Stimulated activated CD8-positive, alpha-beta memory T cell treated with anti-CD3 and anti-CD28 coated beads, Interleukin-2, amount 100 ng/mL, for 48 hours (primary cell): ENCODE data around the gene RRAGA.
"Not testable (repeated sequence)": the region's sequence is repeated elsewhere in the genome, so short reads cannot be mapped to it uniquely, and the experiment has no call there.

Source experiments
- DNase-seq, 2 donors: peaks; one replicate each; pipeline ENCODE4 v3.0.0-alpha.2; 2020; ENCODE audit warnings: low read depth in 2 of 2

RRAGA gene, protein sequence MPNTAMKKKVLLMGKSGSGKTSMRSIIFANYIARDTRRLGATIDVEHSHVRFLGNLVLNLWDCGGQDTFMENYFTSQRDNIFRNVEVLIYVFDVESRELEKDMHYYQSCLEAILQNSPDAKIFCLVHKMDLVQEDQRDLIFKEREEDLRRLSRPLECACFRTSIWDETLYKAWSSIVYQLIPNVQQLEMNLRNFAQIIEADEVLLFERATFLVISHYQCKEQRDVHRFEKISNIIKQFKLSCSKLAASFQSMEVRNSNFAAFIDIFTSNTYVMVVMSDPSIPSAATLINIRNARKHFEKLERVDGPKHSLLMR

DNA sequence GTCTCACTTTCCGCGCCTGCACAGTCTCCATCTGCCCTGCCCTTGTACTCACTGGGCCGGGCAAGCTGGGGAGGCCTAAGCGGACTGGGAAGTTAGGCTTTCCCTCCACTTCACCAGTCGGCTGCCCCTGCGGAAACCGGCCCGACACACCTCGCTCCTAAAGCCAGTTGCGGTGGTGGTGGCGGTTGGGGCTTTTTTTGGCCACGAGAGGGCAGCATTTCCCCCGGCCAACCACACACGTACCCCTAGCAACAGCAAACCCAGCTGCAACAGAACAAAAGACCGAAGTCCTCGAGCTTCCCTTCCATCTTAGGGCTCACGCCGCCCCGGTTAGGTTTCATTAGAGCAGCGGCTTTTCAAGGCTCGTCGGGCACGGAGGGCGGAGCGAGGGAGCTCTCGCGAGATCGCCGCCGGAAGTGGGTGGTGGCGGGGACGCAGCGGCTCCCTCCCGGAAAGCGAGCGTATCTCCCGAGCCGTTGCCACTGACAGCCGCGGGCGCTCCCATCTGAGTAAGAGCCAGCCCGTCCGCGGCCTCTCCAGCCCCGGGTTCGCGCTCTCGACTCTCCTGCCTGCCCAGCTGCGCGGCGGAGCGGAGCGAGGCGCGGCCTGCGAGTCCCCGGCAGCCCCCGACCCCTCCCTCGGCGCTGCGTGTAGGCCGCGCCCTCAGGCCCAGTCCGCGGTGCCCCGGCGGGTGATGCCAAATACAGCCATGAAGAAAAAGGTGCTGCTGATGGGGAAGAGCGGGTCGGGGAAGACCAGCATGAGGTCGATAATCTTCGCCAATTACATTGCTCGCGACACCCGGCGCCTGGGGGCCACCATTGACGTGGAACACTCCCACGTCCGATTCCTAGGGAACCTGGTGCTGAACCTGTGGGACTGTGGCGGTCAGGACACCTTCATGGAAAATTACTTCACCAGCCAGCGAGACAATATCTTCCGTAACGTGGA is at the start of gene RRAGA:
Gene RRAGA (plus strand): TSS at position 462 of the 951 bp plus-strand sequence. CDS start 233 bp downstream, at position 695.
- DNase-seq: peak; percentile 87 to 89

DNA sequence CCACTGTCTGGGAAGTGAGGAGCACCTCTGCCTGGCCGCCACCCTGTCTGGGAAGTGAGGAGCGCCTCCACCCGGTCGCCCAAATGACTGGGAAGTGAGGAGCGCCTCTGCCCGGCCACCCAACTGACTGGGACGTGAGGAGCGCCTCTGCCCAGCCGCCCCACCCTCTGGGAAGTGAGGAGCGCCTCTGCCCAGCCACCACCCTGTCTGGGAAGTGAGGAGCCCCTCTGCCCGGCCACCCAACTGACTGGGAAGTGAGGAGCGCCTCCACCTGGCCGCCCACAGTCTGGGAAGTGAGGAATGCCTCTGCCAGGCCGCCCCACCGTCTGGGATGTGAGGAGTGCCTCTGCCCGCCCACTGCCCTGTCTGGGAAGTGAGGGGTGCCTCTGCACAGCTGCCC is 49.1 kb upstream of the RRAGA start:
- no peak for DNase-seq

DNA sequence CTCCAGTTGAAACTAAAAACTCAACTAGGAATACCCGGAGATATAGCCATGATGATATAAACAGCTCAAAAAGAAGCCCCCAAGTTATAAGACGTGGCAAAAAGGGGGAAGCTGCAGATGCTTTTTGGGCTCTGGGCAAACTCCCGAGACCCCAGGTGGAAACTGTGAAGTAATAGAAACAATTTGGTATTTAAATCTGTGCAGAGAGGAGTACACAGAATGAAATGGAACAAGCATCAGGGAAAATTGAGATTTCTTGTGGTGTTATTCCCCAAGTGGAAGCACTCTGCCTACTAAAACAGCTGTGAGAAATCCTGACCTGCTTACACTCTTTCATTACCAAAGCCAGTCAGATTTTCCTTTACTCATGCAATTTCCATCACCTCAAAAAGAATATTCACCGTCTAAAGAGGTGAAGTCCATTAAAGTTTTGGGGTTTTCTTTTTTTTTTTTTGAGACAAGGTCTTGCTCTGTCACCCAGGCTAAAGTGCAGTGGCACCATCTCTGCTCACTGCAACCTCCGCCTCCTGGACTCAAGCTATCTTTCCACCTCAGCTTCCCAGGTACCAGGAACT is 39.7 kb upstream of the RRAGA start:
- no peak for DNase-seq

DNA sequence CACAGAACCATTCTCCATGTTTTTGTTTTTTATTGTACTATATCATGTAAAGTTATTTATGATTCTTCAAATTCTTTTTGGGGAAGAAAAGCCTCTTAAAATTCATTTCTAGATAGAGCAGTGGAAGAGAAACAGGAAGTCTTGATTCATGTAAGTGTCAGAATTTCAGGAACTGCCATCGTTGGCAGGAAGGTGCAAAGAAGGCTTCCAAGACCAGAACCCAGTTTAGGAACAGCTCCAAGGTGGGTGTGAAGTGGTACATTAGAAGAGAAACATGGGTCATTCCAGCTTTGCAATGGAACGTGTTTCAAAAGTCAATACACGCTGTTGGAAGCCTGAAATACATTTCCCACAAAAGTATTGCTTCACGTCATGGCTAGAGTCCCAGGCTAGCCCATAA is 31.0 kb upstream of the RRAGA start:
- DNase-seq: no peak

DNA sequence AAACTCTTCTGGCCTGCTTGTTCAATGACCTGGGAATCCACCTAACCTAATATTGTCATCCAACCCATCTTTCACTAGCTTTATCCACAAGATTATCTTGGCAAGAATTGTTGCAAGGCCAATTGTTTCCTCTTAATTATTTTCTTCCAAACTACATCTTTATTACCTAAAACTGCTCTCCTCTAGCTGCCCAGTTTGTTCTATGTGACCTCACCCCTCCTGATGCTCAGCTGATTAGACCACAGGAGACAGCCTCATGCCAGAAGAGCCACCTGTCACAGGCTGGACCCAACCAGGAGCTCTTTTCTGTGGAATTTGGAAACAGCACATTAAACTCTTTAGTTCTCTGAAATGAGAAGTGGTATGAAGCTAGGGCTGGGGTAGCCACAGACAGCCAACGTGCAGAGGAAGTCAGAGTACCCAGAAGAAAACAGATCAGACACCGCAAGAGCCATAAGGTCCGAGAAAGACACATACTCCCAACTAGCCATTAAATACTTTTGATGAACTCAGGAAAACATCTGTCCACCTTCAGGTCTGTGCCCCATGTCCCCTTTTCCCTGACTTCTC is 28.3 kb upstream of the RRAGA start:
- DNase-seq: no peak

DNA sequence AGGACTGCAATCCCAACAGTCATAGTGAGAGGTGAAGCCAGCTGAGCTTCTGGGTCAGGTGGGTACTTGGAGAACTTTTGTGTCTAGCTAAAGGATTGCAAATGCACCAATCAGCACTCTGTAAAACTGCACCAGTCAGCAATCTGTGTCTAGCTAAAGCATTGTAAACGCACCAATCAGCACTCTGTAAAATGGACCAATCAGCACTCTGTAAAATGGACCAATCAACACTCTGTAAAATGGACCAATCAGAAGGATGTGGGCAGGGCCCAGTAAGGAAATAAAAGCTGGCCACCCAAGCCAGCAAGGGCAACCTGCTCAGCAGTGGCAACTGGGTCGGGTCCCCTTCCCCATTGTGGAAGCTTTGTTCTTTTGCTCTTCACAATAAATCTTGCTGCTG is 27.6 kb upstream of the RRAGA start:
- DNase-seq: not testable (repeated sequence)

DNA sequence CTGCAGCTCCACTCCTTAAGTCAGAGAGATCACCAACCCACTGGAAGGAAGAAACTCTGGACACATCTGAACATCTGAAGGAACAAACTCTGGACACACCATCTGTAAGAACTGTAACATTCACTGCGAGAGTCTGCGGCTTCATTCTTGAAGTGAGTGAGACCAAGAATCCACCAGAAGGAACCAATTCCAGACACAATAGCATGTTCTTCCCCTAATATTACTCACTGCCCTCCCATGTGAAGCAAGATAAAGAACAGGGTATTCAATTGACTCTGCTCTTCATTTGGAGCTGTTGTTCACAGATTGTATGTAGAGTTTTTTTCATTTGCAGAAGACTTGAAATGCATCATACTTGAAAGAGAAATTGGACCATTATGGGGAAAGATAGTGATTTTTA is 27.0 kb upstream of the RRAGA start:
- no peak for DNase-seq

DNA sequence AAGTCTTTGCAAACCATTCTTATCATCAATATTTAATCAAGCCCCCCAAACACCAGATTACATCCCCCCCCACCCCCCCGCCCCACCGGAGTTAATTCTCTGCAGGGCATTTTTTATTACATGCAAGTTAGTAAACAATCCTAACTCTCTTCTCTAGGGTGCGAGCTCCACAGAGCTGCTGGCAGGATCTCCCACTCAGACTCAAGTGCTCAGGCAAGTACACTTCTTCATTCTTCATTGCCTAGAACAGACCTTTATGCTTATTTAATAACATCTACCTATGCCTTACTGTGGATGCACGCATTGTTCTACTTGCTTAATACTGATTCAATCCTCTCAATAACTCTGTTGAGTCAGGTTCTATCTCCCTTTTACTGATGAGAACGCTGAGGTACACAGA is 26.1 kb upstream of the RRAGA start:
- DNase-seq: no peak

DNA sequence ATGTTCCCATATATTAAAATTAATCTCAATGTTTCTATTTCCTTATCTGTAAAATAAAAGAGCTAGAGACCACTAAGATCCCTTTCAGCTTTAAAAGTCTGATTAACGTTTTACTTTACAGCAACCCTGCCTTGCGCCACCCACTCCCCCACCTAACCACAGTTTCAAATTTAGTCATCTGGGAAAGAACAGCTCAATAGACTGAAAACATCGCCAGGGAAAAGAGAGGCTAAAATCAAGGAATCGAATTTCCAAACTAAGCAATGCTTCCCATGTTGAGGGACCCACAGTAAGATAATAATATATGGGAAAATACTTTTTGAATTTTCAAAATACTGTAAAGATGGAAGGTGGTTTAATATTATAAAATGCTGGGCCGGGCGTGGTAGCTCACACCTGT is 22.9 kb upstream of the RRAGA start:
- no peak for DNase-seq

DNA sequence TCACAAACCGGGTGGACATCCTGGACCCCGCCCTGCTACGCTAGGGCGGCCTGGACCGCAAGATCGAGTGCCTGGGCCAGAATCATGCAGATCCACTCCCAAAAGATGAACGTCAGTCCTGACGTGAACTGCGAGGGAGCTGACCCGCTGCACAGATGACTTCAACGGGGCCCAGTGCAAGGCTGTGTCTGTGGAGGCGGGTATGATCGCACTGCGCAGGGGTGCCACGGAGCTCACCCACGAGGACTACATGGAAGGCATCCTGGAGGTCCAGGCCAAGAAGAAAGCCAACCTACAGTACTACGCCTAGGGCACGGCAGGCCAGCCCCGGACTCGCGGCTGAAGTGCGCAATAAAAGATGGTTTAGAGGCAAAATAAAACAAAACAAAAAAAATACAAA is 21.4 kb upstream of the RRAGA start:
- no peak for DNase-seq

DNA sequence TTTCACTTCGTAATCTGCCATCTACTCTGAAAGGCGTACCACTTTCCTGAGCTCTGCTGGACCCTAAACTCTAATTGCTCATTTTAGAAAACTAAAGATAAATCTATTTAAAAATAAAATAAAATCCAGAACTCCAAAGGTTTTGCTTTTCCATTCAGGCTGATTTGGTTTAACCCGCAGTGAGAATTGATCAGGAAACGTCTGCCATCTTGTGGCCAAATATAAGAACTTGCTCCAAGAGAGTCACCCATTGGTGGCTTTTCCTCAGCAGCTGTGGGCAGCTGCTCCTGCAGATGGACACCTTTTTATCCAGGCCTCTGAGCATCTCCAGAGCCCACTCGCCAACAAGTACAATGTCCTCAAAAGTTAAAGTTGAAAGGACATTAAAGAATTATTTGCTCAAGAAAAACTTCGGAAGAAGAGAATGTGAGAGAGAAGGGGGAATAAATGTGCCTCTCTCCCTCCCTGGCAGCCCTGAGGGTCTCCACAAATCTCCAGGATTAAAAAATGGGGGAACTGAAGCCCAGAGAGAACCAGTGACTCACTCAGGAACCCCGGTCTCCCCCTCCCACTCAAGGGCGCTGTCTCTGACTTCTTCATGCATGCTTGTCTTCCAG is 20.3 kb upstream of the RRAGA start:
- DNase-seq: no peak

DNA sequence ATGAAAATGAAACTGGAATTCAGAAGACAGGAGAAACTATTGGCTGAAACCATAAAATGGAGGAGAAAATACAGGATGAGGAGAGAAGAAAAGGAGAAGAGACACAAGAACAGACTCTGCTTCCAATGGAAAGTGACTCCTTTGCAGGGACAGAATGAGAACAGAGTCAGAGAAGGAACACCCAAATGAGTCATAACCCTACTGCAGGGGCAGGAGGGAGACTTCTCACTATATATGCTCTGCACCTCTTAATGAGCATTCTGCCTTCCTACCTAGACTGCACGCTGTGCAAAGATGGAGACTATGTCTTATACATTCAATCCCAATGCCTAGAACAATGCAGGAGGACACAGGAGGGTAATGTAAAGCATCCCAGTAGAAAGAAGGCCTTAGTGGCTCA is 18.3 kb upstream of the RRAGA start:
- DNase-seq: no peak

DNA sequence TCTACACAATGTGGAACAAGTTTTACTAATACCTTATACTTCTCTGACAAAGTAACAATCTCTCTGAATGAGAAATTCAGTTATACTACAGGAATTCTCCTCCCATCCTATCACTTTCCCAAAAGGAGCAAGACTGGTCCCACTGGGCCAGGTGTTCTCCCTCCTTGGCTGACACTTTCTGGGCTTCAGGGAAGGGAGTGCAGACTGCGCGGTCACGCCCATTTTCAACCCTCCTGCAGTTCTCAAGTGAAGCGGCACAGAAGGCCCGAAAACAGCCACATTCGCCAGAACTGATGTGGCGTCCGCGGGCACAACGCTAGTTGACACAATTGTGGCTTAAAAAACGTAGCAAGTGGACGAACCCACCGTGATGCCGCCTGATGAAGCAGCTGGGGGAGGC is 16.8 kb upstream of the RRAGA start:
- DNase-seq: no peak

DNA sequence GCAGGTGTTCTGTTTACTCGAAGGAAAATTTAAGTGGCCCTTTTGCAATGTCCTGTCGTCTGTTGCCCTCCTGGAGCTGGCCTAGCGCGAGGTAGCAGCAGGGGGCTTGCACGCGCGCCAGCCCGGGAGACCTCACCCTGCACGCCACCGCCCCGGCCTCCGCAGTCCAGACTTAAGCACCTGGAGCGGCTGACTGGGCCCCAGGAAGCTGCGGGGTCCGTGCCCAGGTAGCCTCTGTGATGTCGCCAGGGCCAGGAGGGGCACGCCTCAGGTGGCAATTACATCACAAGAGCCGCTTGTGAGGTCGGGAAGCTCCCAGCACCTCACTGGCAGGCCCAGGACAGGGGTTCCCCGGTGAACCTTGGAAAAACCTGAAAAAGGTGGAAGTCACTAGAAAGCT is 16.2 kb upstream of the RRAGA start, which contains the start of gene SAXO1:
Gene SAXO1 (minus strand): TSS at position 195 of the 400 bp plus-strand sequence. CDS start 301 bp downstream, outside the sequence.
- DNase-seq: no peak

DNA sequence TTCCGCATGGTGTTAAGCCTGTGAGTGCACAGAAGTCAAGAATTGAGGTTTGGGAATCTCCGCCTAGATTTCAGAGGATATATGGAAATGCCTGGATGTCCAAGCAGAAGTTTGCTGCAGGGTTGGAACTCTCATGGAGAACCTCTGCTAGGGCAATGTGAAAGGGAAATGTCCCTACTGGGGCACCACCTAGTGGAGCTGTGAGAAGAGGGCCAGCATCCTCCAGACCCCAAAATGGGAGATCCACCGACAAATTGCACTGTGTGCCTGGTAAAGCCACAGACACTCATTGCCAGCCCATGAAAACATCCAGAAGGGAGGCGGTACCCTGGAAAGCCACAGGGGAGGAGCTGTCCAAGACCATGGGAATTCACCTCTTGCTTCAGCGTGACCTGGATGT is 12.6 kb upstream of the RRAGA start:
- no peak for DNase-seq

DNA sequence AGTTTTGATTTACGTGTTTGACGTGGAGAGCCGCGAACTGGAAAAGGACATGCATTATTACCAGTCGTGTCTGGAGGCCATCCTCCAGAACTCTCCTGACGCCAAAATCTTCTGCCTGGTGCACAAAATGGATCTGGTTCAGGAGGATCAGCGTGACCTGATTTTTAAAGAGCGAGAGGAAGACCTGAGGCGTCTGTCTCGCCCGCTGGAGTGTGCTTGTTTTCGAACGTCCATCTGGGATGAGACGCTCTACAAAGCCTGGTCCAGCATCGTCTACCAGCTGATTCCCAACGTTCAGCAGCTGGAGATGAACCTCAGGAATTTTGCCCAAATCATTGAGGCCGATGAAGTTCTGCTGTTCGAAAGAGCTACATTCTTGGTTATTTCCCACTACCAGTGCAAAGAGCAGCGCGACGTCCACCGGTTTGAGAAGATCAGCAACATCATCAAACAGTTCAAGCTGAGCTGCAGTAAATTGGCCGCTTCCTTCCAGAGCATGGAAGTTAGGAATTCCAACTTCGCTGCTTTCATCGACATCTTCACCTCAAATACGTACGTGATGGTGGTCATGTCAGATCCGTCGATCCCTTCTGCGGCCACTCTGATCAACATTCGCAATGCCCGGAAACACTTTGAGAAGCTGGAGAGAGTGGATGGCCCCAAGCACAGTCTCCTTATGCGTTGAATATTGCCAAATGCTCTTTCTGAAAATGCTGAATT is 850 bp downstream of the RRAGA start:
- DNase-seq: no peak

DNA sequence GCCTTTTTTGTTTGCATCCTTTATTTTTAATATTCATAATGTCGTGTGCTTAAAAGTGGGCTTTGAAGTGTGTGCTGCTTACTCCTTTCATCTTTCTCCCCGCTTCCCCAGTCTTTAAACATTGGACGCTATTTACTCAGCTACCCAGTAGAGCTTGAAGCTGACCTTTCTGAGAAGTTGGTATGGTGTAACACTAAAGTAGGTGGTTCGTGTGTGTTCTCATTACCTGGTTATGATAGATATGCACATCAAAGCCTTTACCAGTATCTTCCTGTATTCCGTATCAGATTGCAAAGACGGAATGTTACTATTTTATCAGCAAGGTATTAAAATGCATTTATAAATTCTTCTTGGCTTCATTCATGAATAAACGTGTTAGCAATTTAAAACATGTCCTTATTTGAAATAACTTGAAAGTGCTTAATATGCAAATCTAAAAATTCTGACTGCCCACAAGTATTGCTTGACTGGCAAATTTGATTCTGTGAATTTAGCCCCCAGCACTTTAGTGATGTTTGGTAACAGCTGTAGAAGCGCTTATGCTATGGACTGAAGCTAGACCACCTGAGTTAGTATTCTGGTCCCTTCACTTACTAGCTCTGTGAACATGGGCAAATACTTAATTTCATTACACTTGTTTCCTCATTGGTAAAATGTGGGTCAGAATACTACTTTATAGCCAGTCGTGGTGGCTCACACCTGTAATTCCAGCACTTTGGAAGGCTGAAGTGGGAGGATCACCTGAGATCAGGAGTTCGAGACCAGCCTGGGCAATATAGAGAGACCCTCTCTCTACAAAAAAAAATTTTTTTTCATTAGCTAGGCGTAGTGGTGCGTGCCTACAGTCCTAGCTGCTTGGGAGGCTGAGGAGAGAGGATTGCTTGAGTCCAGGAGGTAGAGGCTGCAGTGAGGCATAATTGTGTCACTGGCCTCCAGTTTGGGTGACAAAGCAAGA is 1.7 kb downstream of the RRAGA start:
- DNase-seq: no peak

DNA sequence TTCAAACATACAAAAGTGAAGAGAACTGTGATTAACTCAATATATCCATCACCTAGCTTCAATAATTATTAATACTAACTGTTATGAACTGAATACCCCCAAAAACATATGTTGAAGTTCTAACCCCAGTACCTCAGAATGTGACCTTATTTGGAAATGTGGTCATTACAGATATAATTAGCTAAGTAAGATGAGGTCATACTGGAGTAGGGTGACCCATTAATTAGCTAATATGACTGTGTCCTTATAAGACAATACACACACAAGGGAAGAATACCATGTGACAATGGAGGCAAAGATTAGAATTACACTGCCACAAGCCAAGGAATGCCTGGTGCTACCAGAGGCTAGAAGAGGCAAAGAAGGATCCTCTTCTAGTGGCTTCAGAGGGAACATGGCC is 7.8 kb downstream of the RRAGA start:
- DNase-seq: no peak

DNA sequence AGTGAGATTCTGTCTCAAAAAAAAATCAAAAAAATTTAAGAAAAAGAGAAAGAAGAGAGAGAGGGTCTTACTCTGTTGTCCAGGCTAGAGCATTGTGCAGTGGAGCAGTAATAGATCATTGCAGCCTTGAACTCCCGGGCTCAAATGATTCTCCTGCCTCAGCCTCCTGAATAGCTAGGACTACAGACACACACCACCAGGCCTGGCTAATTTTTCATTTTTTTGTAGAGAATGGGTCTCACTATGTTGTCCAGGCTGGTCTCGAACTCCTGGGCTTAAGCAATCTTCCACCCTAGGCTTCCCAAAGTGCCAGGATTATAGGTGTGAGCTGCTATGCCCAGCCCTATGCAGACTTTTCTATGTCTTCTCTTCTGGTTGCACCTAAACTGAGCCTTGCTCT is 25.0 kb downstream of the RRAGA start:
- no peak for DNase-seq

DNA sequence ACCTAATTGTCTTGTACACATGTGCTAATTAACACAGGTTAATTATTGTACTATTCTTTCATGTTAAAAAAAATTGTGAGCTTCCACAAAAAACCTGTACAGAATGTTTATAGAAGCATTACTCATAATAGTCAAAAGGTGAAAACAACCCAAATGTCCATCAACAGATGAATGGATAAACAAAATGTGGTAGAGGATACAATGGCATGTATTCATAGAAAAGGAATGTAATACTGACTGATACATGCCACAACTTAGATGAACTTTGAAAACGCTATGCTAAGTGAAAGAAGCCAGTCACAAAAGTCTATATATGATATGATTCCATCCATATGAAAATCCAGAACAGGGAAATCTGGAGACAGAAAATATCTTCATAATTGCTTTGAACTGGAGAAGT is 25.6 kb downstream of the RRAGA start:
- no peak for DNase-seq
